ENCODE measurements around the gene ZNF343.

DNA sequence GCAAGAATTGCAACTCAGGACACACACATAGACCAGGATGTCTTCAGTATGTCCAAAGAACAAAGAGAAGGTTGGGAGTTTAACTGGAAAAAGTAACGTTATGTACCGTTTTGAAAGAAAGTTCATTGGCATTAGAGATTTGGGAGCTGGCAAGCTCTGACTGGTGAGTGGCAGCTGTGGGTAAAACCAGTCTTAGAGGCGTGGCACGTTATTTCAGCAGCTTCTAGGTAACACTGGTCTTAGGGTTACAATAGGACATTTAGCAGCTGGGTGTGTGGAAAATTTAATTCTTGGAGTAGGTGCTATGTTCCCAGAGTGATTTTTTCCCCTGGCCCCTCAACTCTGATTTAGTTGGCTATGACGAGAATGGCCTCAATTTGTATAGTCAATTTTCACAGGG, 57.3 kb downstream of the ZNF343 start:
- TF ChIP-seq POLR2AphosphoS5 (IDR thresholded peaks at IDR 0.05; ENCODE audit: low read depth, low read length) (no peak), POLR2A (IDR thresholded peaks at IDR 0.05; ENCODE audit: borderline replicate concordance, extremely low read depth, insufficient read depth, insufficient read length) (no peak), SRF (IDR thresholded peaks at IDR 0.05; ENCODE audit: low read depth) (no peak), EZH2 (IDR thresholded peaks at IDR 0.05) (no peak), RAD21 (IDR thresholded peaks at IDR 0.05; ENCODE audit: low read depth) (no peak), TCF7L2 (IDR thresholded peaks at IDR 0.05; ENCODE audit: borderline replicate concordance, extremely low read depth, insufficient read depth, insufficient read length) (no peak), JUND (IDR thresholded peaks at IDR 0.05) (no peak), SIN3A (IDR thresholded peaks at IDR 0.05; ENCODE audit: low read depth) (no peak)
- TF ChIP-seq, protein P1, sequence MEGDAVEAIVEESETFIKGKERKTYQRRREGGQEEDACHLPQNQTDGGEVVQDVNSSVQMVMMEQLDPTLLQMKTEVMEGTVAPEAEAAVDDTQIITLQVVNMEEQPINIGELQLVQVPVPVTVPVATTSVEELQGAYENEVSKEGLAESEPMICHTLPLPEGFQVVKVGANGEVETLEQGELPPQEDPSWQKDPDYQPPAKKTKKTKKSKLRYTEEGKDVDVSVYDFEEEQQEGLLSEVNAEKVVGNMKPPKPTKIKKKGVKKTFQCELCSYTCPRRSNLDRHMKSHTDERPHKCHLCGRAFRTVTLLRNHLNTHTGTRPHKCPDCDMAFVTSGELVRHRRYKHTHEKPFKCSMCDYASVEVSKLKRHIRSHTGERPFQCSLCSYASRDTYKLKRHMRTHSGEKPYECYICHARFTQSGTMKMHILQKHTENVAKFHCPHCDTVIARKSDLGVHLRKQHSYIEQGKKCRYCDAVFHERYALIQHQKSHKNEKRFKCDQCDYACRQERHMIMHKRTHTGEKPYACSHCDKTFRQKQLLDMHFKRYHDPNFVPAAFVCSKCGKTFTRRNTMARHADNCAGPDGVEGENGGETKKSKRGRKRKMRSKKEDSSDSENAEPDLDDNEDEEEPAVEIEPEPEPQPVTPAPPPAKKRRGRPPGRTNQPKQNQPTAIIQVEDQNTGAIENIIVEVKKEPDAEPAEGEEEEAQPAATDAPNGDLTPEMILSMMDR (IDR thresholded peaks at IDR 0.05 in 2 of 3, conservative IDR thresholded peaks at IDR 0.05 in 1 of 3; ENCODE audit: borderline replicate concordance in 1 of 3, insufficient read depth in 1 of 3, low read depth in 2 of 3, low read length in 2 of 3), result no peak
- TF ChIP-seq, protein P2, sequence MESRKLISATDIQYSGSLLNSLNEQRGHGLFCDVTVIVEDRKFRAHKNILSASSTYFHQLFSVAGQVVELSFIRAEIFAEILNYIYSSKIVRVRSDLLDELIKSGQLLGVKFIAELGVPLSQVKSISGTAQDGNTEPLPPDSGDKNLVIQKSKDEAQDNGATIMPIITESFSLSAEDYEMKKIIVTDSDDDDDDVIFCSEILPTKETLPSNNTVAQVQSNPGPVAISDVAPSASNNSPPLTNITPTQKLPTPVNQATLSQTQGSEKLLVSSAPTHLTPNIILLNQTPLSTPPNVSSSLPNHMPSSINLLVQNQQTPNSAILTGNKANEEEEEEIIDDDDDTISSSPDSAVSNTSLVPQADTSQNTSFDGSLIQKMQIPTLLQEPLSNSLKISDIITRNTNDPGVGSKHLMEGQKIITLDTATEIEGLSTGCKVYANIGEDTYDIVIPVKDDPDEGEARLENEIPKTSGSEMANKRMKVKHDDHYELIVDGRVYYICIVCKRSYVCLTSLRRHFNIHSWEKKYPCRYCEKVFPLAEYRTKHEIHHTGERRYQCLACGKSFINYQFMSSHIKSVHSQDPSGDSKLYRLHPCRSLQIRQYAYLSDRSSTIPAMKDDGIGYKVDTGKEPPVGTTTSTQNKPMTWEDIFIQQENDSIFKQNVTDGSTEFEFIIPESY (IDR thresholded peaks at IDR 0.05; ENCODE audit: extremely low read depth, insufficient replicate concordance, low read length), result no peak
- TF ChIP-seq, protein P3, sequence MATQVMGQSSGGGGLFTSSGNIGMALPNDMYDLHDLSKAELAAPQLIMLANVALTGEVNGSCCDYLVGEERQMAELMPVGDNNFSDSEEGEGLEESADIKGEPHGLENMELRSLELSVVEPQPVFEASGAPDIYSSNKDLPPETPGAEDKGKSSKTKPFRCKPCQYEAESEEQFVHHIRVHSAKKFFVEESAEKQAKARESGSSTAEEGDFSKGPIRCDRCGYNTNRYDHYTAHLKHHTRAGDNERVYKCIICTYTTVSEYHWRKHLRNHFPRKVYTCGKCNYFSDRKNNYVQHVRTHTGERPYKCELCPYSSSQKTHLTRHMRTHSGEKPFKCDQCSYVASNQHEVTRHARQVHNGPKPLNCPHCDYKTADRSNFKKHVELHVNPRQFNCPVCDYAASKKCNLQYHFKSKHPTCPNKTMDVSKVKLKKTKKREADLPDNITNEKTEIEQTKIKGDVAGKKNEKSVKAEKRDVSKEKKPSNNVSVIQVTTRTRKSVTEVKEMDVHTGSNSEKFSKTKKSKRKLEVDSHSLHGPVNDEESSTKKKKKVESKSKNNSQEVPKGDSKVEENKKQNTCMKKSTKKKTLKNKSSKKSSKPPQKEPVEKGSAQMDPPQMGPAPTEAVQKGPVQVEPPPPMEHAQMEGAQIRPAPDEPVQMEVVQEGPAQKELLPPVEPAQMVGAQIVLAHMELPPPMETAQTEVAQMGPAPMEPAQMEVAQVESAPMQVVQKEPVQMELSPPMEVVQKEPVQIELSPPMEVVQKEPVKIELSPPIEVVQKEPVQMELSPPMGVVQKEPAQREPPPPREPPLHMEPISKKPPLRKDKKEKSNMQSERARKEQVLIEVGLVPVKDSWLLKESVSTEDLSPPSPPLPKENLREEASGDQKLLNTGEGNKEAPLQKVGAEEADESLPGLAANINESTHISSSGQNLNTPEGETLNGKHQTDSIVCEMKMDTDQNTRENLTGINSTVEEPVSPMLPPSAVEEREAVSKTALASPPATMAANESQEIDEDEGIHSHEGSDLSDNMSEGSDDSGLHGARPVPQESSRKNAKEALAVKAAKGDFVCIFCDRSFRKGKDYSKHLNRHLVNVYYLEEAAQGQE (IDR thresholded peaks at IDR 0.05; ENCODE audit: low read depth), result no peak
